ENCODE results near the gene CARD19.

DNA sequence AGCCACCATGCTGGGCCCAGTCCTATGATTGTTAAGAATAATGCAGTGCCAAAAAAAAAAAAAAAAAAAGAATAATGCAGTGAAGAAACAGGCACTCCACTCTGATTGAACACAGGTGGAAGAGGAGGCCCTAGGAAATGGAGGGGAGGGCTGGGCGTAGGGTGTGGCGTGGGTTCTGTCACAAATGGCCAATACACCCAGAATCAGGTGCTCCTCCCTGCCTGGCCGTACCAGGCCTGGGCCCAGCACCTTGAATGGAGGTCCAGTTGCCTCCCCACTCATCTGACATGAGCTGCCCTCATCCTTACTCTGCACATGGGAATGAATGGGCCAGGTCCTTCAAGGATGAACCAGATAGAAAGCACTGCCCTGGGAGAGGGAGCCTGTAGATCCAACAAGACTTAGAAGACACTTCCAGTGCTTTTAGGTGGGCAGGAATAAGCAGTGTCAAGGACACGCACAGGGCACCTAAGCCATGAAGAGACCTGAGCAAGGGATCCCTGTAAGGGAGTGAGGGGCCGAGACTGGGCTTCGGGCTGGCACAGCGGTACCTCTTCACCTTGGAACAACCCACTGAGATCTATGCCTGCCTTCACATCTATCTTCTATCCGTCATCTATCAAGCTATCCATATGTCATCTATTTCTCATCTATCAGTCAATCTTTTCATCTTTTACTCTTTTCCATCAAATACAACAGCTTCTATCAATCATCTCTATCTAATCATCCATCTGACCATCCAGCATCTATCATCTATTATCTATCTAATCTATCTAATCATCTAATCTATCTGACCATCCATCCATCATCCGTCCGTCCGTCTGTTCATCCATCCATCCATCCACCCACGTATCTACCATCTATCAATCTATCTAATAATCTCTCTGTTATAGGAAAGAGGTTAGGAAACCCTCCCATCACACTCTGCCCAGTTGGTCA is 22.2 kb downstream of the CARD19 start:
- TF ChIP-seq EZH2 (IDR thresholded peaks at IDR 0.05; ENCODE audit: insufficient read depth, poor library complexity, severe bottlenecking), result no peak
- no peak for TF ChIP-seq EZH2phosphoT487 (IDR thresholded peaks at IDR 0.05; ENCODE audit: insufficient read depth, low read depth)
